Gastroesophageal sphincter (tissue), 3 donors: ENCODE results near the gene PHF2.

ENCODE experiments used
- EP300 ChIP-seq: sonication (generic); formaldehyde crosslinking; IDR thresholded peaks from one replicate; pipeline ENCODE4 v1.6.1; 2017; ENCODE audit warnings: antibody characterized with exemption, mild to moderate bottlenecking
- POLR2A ChIP-seq, 2 donors: fragments of 450-650 bp; IDR thresholded peaks; one replicate each; pipeline ENCODE4 v1.6.1; 2017; ENCODE audit warnings: antibody characterized with exemption in 2 of 2, mild to moderate bottlenecking in 2 of 2, moderate library complexity in 1 of 2
- POLR2AphosphoS5 ChIP-seq: sonication (generic); formaldehyde crosslinking; IDR thresholded peaks from one replicate; pipeline ENCODE4 v1.6.1; 2017; ENCODE audit warnings: antibody characterized with exemption
- TF ChIP-seq, protein P1 (sequence below), 4 experiments: fragments of 200-600 bp in 2 of 4; fragments of 450-650 bp in 2 of 4; sonication (generic) in 1 of 4; IDR thresholded peaks; one replicate each; pipeline ENCODE4 v1.5.1; 2017 to 2019; ENCODE audit warnings: antibody characterized with exemption in 4 of 4, mild to moderate bottlenecking in 2 of 4, moderate library complexity in 2 of 4

DNA sequence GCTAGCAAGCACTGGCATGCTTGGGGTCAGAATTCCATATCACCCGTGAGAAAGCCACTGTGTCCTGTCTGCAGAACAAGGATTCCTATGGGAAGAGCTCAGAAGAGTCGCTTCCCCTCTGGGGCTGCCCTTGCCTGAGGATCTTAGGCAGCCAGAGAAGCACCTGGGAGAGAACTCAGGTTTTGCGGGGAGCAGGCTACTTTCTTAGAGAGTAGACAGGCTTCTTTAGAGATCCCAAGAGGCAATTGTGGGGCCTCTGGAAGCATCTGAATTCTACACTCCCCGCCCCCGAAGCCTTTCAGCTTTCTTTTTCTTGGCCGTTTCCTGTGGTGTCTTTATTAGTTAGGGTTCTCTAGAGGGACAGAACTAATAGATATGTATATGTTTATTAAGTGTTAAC is 40.9 kb downstream of the PHF2 start:
- TF ChIP-seq POLR2A (IDR thresholded peaks at IDR 0.05) (no peak), POLR2AphosphoS5 (no peak), EP300 (no peak)
- TF ChIP-seq, protein P1, sequence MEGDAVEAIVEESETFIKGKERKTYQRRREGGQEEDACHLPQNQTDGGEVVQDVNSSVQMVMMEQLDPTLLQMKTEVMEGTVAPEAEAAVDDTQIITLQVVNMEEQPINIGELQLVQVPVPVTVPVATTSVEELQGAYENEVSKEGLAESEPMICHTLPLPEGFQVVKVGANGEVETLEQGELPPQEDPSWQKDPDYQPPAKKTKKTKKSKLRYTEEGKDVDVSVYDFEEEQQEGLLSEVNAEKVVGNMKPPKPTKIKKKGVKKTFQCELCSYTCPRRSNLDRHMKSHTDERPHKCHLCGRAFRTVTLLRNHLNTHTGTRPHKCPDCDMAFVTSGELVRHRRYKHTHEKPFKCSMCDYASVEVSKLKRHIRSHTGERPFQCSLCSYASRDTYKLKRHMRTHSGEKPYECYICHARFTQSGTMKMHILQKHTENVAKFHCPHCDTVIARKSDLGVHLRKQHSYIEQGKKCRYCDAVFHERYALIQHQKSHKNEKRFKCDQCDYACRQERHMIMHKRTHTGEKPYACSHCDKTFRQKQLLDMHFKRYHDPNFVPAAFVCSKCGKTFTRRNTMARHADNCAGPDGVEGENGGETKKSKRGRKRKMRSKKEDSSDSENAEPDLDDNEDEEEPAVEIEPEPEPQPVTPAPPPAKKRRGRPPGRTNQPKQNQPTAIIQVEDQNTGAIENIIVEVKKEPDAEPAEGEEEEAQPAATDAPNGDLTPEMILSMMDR (IDR thresholded peaks at IDR 0.05) = no peak
